HL-60 (cell line): ENCODE data around the gene FGF22.

Experiments
- DNase-seq, 2 experiments: peaks; one replicate each; pipeline ENCODE4 v3.0.0-alpha.2; 2010 to 2020; ENCODE audit warnings: low read depth in 1 of 2, low spot score in 1 of 2
- H3K27ac ChIP-seq: fragments of 250-450 bp; sonication (Bioruptor Pico); replicated peaks from 2 replicates; pipeline ENCODE4 v1.5.1; 2020; ENCODE audit warnings: mild to moderate bottlenecking, moderate library complexity
- H3K27me3 ChIP-seq: fragments of 250-450 bp; sonication (Bioruptor Pico); 2 replicates; pipeline ENCODE4 v1.5.1; 2021; ENCODE audit warnings: mild to moderate bottlenecking, moderate library complexity; ENCODE audit not compliant: insufficient read depth, poor library complexity, severe bottlenecking
- H3K4me3 ChIP-seq: replicated peaks from 2 replicates; pipeline ENCODE4 v1.5.1; 2011; ENCODE audit warnings: mild to moderate bottlenecking, control low read depth, low read length; ENCODE audit not compliant: insufficient read depth
- CTCF ChIP-seq: IDR thresholded peaks from one replicate; pipeline ENCODE4 v1.5.1; 2011; ENCODE audit warnings: low read length, control low read depth, inconsistent platforms; ENCODE audit not compliant: insufficient read depth
- GABPA ChIP-seq: IDR thresholded peaks from 2 replicates; pipeline ENCODE4 v1.6.1; 2012; ENCODE audit warnings: low read depth
- POLR2AphosphoS5 ChIP-seq: IDR thresholded peaks from 2 replicates; pipeline ENCODE4 v1.6.1; 2012; ENCODE audit warnings: low read depth
- REST ChIP-seq: IDR thresholded peaks from 2 replicates; pipeline ENCODE4 v1.6.1; 2012; ENCODE audit warnings: low read depth; ENCODE audit not compliant: insufficient replicate concordance
- SPI1 ChIP-seq: IDR thresholded peaks from 2 replicates; pipeline ENCODE4 v1.6.1; 2012; ENCODE audit warnings: low read depth, mild to moderate bottlenecking, borderline replicate concordance

Gene FGF22

GRCh38 chr19:642767-643727, 3.4 kb downstream of the FGF22 start:
- DNase-seq = no peak
- Histone ChIP-seq H3K4me3 (no peak overlapping the region), H3K27me3 (peaks cover 4% of the 10 kb centered on the region), H3K27ac (no peak overlapping the region)
- TF ChIP-seq REST = no peak
- no peak for TF ChIP-seq SPI1
- TF ChIP-seq GABPA = no peak
- no peak for TF ChIP-seq CTCF
- no peak for TF ChIP-seq POLR2AphosphoS5

- H3K27me3 ChIP-seq = peaks cover 4% of the 10 kb centered on the region
- H3K27ac ChIP-seq = no peak overlapping the region
- no peak for TF ChIP-seq POLR2AphosphoS5
- no peak for TF ChIP-seq REST
- TF ChIP-seq GABPA = no peak
- TF ChIP-seq CTCF = no peak
- TF ChIP-seq SPI1 = no peak
- no peak overlapping the region for H3K4me3 ChIP-seq
- DNase-seq = no peak
Observed at GRCh38 chr19:643736-644135, 4.1 kb downstream of the FGF22 start.

GRCh38 chr19:644363-644762, 4.7 kb downstream of the FGF22 start:
- H3K27me3 ChIP-seq = no peaks in the 10 kb centered on the region
- no peak for TF ChIP-seq REST
- no peak for TF ChIP-seq GABPA
- no peak for TF ChIP-seq POLR2AphosphoS5
- TF ChIP-seq SPI1 = no peak
- TF ChIP-seq CTCF = no peak
- no peak overlapping the region for H3K27ac ChIP-seq
- H3K4me3 ChIP-seq = no peak overlapping the region
- no peak for DNase-seq
